ENCODE data around the gene PAGR1. TPM values are rescaled to one million over a fixed set of nuclear protein-coding genes. Genes with fewer than 3 reads are reported as not detected.

Gene PAGR1
- total and polyA plus RNA-seq, 8 donors: 16.4 to 40.6 (median 29.0) TPM

DNA sequence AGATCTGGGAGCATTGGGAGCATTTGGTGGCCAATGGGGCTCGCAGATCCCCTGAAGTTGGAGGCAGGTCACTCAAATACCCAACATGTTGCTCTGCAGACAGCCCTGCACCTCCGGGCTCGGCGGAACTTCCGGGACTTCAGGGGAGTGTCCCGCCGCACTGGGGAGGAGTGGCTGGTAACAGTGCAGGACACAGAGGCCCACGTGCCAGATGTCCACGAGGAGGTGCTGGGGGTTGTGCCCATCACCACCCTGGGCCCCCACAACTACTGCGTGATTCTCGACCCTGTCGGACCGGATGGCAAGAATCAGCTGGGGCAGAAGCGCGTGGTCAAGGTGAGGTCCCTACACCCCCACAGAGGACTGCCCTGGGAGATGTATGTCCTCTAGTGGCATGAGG is 20.7 kb downstream of the PAGR1 start:
- no peak overlapping the region for H3K4me3 ChIP-seq
- peaks cover 0 to 100% of the 10 kb centered on the region in 2 donors for H3K36me3 ChIP-seq
- intact Hi-C loops (cut with DNase I): no loop called here
- H3K4me1 ChIP-seq: no peaks in the 10 kb centered on the region
- no peak overlapping the region for H3K27ac ChIP-seq
- TF ChIP-seq, protein P1, sequence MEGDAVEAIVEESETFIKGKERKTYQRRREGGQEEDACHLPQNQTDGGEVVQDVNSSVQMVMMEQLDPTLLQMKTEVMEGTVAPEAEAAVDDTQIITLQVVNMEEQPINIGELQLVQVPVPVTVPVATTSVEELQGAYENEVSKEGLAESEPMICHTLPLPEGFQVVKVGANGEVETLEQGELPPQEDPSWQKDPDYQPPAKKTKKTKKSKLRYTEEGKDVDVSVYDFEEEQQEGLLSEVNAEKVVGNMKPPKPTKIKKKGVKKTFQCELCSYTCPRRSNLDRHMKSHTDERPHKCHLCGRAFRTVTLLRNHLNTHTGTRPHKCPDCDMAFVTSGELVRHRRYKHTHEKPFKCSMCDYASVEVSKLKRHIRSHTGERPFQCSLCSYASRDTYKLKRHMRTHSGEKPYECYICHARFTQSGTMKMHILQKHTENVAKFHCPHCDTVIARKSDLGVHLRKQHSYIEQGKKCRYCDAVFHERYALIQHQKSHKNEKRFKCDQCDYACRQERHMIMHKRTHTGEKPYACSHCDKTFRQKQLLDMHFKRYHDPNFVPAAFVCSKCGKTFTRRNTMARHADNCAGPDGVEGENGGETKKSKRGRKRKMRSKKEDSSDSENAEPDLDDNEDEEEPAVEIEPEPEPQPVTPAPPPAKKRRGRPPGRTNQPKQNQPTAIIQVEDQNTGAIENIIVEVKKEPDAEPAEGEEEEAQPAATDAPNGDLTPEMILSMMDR (IDR thresholded peaks at IDR 0.05): no peak
- H3K9me3 ChIP-seq: no peaks in the 10 kb centered on the region
- H3K27me3 ChIP-seq: no peaks in the 10 kb centered on the region
- no peak for DNase-seq
- ATAC-seq: no peak

DNA sequence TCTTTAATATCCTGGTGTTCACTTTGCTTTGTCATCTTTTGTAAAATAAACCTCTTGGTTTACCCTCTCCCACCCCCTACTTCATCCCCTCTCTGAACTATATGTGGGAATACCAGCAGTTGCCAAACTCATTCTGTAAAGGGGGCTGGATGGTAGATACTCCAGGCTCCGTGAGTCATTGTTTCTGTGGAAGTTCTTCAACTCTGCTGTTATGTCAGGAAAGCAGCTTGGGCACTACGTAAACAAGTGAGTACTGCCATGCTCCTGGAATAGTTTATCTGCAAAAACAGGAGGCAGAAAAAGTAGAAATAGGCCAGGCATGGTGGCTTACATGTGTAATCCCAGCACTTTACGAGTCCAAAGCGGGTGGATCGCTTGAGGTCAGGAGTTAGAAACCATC is 21.9 kb downstream of the PAGR1 start:
- no peak overlapping the region for H3K4me3 ChIP-seq
- no peaks in the 10 kb centered on the region for H3K9me3 ChIP-seq
- TF ChIP-seq, protein P1 (IDR thresholded peaks at IDR 0.05): no peak
- no peaks in the 10 kb centered on the region for H3K4me1 ChIP-seq
- H3K27ac ChIP-seq: no peak overlapping the region
- intact Hi-C loops (cut with DNase I): no loop called here
- no peak for ATAC-seq
- peaks cover 0 to 100% of the 10 kb centered on the region in 2 donors for H3K36me3 ChIP-seq
- no peaks in the 10 kb centered on the region for H3K27me3 ChIP-seq
- DNase-seq: no peak

DNA sequence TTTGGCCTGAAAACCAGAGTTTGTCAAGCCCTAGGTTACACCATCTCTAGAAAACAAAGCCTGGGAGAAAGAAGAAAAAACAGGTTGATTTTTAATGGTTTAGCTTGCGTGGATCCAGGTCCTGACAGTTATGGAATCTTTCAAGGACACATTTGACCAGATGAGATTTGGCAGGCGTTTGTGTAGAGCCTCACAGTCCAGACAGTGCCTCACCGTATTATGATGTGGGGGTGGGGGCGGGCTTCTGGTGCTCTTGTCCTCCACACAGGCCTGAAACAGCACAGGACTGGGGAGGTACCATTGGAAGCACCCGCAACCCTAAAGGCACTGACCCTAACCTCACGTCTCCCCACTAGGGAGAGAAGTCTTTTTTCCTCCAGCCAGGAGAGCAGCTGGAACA is 23.9 kb downstream of the PAGR1 start:
- peaks cover 0 to 98% of the 10 kb centered on the region in 2 donors for H3K36me3 ChIP-seq
- intact Hi-C loops (cut with DNase I): no loop called here

DNA sequence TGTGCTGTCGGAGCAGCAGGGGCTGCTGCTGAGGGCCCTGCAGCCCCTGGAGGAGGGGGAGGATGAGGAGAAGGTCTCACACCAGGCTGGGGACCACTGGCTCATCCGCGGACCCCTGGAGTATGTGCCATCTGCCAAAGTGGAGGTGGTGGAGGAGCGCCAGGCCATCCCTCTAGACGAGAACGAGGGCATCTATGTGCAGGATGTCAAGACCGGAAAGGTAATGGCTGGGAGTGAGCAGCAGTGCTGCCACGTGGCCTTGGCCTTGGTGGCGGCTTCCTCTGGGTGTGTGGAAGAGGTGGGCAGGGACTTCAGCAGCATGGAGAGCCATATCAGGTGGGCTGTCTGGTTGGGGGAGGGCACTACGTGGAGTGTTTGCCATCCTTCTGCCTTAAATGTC is 24.3 kb downstream of the PAGR1 start:
- intact Hi-C loops (cut with DNase I): no loop called here
- H3K27ac ChIP-seq: no peak overlapping the region
- TF ChIP-seq, protein P1 (IDR thresholded peaks at IDR 0.05): no peak
- H3K4me1 ChIP-seq: peaks cover 0 to 5% of the 10 kb centered on the region in 2 donors
- DNase-seq (no peak), ATAC-seq (no peak)
- H3K27me3 ChIP-seq: no peaks in the 10 kb centered on the region
- no peaks in the 10 kb centered on the region for H3K9me3 ChIP-seq
- peaks cover 0 to 98% of the 10 kb centered on the region in 2 donors for H3K36me3 ChIP-seq
- no peak overlapping the region for H3K4me3 ChIP-seq

More for the DNA sequence above, 23.9 kb downstream of the PAGR1 start:
- no peak overlapping the region for H3K27ac ChIP-seq
- TF ChIP-seq, protein P1 (IDR thresholded peaks at IDR 0.05): no peak
- ATAC-seq (no peak), DNase-seq (no peak)
- H3K4me1 ChIP-seq: peaks cover 0 to 3% of the 10 kb centered on the region in 2 donors
- no peak overlapping the region for H3K4me3 ChIP-seq
- no peaks in the 10 kb centered on the region for H3K27me3 ChIP-seq
- H3K9me3 ChIP-seq: no peaks in the 10 kb centered on the region

DNA sequence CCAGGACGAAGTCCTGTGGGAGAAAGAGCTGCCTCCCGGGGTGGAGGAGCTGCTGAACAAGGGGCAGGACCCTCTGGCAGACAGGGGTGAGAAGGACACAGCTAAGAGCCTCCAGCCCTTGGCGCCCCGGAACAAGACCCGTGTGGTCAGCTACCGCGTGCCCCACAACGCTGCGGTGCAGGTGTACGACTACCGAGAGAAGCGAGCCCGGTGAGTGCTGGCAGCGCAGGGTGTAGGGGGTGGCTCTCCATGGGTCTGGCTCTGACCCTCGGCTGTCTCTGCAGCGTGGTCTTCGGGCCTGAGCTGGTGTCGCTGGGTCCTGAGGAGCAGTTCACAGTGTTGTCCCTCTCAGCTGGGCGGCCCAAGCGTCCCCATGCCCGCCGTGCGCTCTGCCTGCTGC is 25.7 kb downstream of the PAGR1 start:
- Histone ChIP-seq H3K36me3 (peaks cover 0 to 98% of the 10 kb centered on the region in 2 donors), H3K4me1 (peaks cover 0 to 15% of the 10 kb centered on the region in 2 donors), H3K4me3 (no peak overlapping the region), H3K27me3 (no peaks in the 10 kb centered on the region), H3K27ac (no peak overlapping the region), H3K9me3 (no peaks in the 10 kb centered on the region)
- DNase-seq (no peak), ATAC-seq (no peak)
- intact Hi-C loops (cut with DNase I): no loop called here
- TF ChIP-seq, protein P1 (IDR thresholded peaks at IDR 0.05): no peak

All from left lung (tissue), 10 donors.